Spleen (tissue), 7 donors: Measurements from ENCODE around the gene PDK2.

Experiments
- POLR2A ChIP-seq, 3 donors: fragments of 450-650 bp; IDR thresholded peaks; one replicate each; pipeline ENCODE4 v1.5.1; 2017; ENCODE audit warnings: antibody characterized with exemption in 3 of 3, mild to moderate bottlenecking in 1 of 3
- TF ChIP-seq, protein P1 (sequence below), 11 experiments: fragments of 200-600 bp in 7 of 11; fragments of 450-650 bp in 4 of 11; sonication (generic) in 4 of 11; IDR thresholded peaks in 8 of 11; conservative IDR thresholded peaks in 3 of 11; 1 replicate in 7 of 11; 2 replicates in 4 of 11; pipeline versions ENCODE4 v1.4.0 to v1.8.0; 2016 to 2021; ENCODE audit warnings: antibody characterized with exemption in 11 of 11, inconsistent platforms in 4 of 11, mild to moderate bottlenecking in 1 of 11
- donor health status: DM: no; HTN: no; CAD: no; lungs with moderate emphysema.
- donor health status: DM: no; HTN: no; CAD: no.
- donor health status: DM: no; HTN: no; CAD: no.

DNA sequence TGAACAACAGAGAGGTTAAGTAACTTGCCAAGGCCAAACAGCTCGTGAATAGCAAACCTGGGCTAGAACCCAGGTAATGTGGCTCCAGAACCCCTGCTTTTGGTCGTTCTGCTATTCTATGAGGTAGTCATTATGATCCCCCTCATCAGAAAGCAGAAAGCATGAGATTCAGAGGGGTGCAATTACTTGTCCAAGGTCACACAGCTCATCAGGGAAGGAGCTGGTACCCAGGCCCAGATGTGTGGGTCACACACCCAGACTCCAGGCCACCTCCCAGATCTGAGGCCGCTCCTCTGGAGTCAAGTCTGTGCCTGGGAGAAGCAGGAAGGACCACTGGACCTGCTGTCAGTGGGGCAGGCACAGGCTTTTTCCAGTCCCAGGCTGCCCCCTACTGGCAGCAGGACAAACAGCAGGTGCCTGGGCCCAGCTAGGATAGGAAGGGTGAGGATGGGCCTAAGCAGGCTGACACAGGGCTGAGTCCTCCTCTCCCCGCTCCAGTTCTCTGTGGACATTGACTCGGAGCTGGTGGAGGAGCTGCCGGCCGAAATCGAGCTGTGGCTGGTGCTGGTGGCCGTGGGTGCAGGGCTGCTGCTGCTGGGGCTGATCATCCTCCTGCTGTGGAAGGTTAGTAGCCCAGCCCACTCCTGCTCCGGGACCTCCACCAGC lies 7.8 kb upstream of the PDK2 start:
- TF ChIP-seq, protein P1, sequence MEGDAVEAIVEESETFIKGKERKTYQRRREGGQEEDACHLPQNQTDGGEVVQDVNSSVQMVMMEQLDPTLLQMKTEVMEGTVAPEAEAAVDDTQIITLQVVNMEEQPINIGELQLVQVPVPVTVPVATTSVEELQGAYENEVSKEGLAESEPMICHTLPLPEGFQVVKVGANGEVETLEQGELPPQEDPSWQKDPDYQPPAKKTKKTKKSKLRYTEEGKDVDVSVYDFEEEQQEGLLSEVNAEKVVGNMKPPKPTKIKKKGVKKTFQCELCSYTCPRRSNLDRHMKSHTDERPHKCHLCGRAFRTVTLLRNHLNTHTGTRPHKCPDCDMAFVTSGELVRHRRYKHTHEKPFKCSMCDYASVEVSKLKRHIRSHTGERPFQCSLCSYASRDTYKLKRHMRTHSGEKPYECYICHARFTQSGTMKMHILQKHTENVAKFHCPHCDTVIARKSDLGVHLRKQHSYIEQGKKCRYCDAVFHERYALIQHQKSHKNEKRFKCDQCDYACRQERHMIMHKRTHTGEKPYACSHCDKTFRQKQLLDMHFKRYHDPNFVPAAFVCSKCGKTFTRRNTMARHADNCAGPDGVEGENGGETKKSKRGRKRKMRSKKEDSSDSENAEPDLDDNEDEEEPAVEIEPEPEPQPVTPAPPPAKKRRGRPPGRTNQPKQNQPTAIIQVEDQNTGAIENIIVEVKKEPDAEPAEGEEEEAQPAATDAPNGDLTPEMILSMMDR (IDR thresholded peaks at IDR 0.05 in 8 of 11, conservative IDR thresholded peaks at IDR 0.05 in 3 of 11), result peak; percentile 93 to 98 (median 96)
- TF ChIP-seq POLR2A (IDR thresholded peaks at IDR 0.05), result no peak
